A549 treated with dexamethasone at 1 μM for 4 hours (cell line): Measurements from ENCODE around the gene CSTPP1. TPM values are rescaled to one million over a fixed set of nuclear protein-coding genes. Genes with fewer than 3 reads are reported as not detected.

Experiments used
- total RNA-seq: library from RNA; stranded (reverse); fragments of 200-300 nt; extraction: Qiagen RNA extraction; gene quantifications from 5 replicates; pipeline ENCODE4 v1.2.3, GENCODE V29; 2022

CSTPP1 gene
- total RNA-seq, result 24.8 to 32.4 TPM (median 29.9 TPM) in 5 replicates

GRCh38 chr11:46936138-46937110, at the start of gene CSTPP1:
Gene CSTPP1, plus strand, starts transcription at chr11:46936761. Its CDS starts 45 bp downstream, at chr11:46936806.

GRCh38 chr11:46918083-46918787, 18.3 kb upstream of the CSTPP1 start, which contains the start of gene LRP4:
Gene LRP4, minus strand, starts transcription at chr11:46918550. Its CDS starts 171 bp downstream, at chr11:46918379.

GRCh38 chr11:47176328-47177228, 240.0 kb downstream of the CSTPP1 start, which contains the start of gene ARFGAP2:
Gene ARFGAP2, minus strand, starts transcription at chr11:47176879. Its CDS starts 26 bp downstream, at chr11:47176853.

DNA sequence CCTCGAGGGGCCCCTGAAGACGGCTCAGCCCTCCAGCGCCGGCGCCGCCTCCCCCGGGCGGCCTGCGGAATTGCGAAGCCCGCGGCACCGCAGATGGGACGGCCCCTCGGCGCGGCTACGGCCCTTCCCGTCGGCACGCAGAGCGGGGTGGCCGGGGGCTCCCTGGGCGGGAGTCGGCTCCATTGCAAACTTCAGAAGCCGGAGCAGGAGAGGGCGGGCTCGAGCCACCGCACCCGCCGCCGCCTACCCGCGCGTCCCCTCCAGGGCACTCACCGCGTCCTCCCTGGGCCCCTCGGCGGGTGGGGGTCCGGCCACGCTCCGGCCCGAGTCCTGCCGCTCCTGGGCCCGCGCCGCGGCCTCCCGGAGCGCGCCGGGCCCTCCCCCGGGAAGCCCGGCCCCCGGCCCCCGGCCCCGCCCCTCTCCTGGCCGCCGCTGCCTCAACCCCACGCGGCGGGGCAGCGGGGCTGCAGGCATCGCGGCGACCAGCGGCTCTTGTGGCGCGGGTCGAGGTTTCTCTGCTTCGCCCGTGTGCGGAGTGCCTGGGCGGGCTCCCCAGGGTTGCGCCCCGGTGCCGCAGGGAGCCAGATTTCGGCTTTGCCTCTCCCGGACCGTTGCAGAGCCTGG, 249.6 kb downstream of the CSTPP1 start, which contains the start of gene PACSIN3:
TSS of gene PACSIN3 (minus strand) at position 359 of the 624 bp plus-strand sequence. CDS start 3,707 bp downstream, outside the sequence.

Other genes starting within 250 kb of the CSTPP1 start
- gene ARHGAP1, start 236.1 kb upstream of the CSTPP1 start, total RNA-seq, result 52.9 to 68.8 TPM (median 66.1 TPM) in 5 replicates
- 16.6 to 19.1 TPM (median 18.6 TPM) in 5 replicates for gene ZNF408, start 235.7 kb upstream of the CSTPP1 start, total RNA-seq
- gene F2, start 217.5 kb upstream of the CSTPP1 start, total RNA-seq, result 2.0 to 2.9 TPM (median 2.1 TPM) in 5 replicates
- 67.2 to 80.9 TPM (median 74.0 TPM) in 5 replicates for gene CKAP5, start 90.5 kb upstream of the CSTPP1 start, total RNA-seq
- 7.3 to 10.4 TPM (median 10.0 TPM) in 5 replicates for gene LRP4, start 18.2 kb upstream of the CSTPP1 start, total RNA-seq
- gene ARFGAP2, start 240.1 kb downstream of the CSTPP1 start, total RNA-seq, result 26.4 to 29.9 TPM (median 27.8 TPM) in 5 replicates
- gene PACSIN3, start 249.7 kb downstream of the CSTPP1 start, total RNA-seq, result 20.9 to 27.3 TPM (median 24.2 TPM) in 5 replicates